NCI-H345 treated with DMSO at 0.1 percent for 48 hours (cell line): ENCODE measurements around the gene AOPEP.
"Not testable (repeated sequence)": the region's sequence is repeated elsewhere in the genome, so short reads cannot be mapped to it uniquely, and the experiment has no call there.

Experiments
- DNase-seq: peaks from one replicate; lab custom pipeline; 2025; ENCODE audit not compliant: unreplicated experiment; lab: John Stamatoyannopoulos, UW

Gene AOPEP

DNA sequence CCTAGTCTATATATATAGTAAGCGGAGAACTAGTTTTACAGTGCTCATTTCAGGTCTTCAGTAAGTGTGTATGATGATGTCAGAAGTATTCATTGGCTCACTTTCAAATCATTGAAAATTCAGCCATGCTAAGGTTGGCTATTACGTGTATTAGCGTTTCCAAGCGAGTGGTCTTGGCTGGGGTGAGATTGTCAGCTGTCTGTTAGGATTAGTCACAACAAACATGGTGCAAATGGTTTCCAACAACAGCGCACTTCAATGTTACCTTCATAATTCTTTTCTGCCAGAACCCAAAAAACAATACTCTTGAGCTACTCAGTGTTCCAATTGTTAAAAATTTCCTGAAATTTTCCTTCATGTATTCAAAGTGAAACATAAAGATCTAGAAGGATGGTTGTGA, 283.0 kb downstream of the AOPEP start:
- no peak for DNase-seq

DNA sequence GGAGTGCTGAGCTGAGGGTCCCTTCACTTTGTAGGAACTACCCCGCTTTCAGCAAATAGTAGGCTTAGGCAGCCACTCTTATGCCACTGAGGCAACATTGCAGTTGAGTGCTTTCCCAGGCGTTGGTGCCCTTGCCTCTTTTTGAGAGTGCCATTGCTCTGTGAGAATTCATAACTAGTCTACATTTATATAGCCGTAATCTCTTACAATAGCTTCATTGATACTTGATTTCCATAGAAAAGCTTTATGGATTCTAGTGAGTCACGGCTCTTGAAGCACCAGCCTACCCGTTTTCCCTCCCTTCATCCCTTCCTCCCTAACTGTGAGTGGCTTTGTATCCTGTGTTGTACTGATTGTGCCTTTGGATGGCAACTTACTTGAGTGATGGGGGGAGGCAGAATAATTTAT, 283.9 kb downstream of the AOPEP start:
- no peak for DNase-seq

DNA sequence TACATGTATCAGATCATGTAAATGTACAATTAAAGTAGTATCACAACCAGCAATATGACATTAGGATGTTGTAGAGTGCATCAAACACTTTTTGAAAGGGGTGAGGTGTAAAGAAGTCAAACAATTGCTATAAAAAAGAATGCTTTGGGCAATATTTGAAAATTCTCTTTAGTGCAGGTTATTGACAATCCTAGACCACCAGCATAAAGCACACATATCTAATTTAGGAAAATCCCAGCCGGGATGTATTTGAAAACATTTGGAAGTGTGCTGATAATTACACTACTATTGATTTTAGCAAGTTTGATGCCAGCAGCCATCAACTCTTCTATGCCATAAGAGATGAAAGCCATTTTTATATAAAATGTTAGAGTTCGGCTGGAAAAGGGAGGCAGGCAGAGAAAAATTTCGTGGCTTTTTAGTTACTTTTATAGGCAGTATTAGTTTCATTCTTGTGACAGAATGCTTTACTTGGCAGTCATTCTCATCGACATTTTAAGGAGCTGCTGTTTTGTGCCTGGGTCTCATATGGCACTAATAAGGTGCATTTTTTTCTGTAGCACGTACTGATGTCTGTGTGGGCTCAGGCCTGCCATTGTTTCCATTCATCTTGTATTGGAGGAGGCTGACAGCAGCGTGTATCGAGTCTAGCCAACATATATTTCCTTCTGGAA, 285.7 kb downstream of the AOPEP start:
- no peak for DNase-seq

DNA sequence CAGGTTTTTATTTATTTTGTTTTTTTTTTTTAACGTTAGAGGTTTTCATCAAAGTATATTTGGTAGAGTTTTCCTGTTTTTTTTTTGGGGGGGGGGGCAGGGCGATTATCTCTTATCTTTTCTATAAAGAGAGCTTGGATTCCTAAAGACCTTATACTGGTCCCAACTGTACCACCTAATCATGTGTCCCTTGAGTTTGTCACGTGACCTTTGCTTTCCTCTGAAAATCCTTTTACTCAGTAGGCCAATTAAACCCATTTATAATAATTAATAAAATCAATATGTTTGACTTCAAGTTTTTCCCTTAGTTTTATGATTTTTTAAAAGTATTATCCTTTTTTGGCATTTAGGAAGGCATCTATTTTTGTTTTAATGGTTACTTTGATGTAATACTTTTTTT, 286.4 kb downstream of the AOPEP start:
- no peak for DNase-seq

DNA sequence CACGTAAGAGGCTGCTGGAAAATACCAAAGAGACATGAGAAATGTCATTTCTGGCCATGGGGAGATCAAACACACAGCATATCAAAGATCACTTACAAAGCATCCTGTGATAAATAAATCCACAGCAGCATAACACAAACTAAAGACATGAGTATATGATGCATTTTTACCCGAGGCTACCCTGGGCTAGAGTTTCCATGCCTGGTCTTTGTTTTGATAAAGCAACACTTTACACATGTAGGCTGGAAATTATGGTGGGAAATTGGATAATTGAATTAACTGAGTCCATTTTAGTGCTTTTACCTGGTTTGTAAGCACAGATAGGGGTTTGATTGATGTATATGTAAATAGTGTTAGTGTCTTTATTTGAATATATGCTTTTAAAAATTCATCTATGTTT, 288.4 kb downstream of the AOPEP start:
- no peak for DNase-seq

DNA sequence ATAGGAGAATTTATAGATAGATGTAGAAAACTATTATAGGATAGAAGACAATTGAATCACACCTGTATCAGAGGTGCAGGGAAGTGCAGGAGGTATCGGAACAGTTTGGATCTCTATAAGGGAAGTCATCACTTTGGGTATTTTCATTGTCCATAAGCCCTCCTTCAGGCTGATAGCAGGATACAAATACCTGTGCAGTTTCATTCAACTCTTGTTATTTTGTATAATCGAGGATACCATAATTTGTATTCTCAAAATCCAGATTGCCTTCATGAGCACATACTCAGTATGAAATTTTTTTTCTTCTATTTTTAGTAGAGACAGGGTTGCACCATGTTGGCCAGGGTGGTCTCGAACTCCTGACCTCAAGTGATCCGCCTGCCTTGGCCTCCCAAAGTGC, 289.1 kb downstream of the AOPEP start:
- no peak for DNase-seq

DNA sequence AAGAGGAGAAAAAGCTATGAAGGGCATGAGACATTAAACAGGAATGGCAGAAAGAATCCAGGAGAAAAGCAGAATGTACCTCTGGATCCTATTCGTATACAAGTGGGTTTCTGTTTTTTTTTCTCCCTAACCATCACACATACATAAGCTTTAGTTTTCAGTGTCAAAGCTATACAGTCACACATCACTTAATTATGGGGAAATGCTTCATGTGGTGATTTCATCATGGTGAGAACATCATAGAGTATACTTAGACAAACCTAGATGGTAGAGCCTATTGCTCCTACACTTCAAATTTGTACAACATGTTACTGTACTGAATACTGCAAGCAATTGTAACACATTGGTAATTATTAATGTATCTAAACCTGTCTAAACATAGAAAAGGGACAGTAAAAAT, 290.6 kb downstream of the AOPEP start:
- DNase-seq, result no peak

DNA sequence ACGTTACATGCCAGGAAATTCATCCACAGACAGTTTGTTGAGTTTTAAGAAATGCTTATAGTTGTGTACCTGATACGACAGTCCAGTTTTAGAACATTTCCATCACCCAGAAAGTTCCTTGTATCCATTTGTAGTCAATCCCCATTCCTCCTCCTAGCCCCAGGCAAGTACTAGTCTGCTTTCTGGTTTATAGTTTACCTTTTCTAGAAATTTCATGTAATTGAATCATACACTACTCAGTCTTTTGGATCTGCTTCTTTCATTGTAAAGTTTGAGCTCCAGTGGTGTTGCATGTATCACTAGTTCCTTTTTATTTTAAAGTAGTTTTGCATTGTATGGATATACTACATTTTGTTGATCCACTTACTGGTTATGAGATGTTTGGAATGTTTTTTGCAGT, 291.2 kb downstream of the AOPEP start:
- no peak for DNase-seq

DNA sequence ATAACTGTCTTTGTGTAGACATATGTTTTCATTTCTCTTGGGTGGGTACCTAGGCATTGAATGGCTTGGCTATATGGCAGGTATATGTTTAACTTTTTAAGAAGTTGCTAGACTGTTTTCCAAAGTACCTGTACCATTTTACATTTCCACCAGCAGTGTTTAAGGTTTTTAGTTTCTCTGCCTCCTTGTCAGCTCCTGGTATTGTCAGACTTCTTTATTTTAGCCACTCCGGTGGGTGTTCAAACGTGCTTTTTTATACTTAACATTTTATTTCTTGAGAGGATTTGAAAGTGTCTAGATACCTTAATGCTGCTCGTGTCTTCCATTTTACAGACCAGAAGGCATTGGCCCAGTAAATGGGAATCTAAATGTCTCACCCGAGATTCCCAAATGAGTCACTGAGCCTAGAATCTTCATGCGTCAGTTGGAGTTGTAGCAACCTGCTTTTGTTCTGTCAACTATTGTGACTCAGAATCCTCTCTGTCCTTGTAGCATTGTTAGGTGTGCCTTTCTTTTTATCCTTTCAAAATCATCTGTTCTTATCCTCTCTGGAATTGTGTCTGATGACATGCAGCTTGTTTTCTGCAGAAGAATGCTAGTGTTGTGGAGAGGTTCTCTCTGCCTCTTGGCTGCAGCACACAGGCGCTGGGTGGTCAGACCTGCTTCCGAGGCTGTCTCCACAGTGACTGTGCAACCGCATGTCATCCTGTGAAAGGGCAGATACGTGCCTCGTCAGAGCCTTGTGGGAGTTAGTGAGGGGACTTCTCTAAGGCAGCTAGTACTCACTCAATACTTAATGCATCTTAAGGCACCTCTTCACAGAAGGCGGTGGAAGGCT, 291.8 kb downstream of the AOPEP start:
- no peak for DNase-seq

DNA sequence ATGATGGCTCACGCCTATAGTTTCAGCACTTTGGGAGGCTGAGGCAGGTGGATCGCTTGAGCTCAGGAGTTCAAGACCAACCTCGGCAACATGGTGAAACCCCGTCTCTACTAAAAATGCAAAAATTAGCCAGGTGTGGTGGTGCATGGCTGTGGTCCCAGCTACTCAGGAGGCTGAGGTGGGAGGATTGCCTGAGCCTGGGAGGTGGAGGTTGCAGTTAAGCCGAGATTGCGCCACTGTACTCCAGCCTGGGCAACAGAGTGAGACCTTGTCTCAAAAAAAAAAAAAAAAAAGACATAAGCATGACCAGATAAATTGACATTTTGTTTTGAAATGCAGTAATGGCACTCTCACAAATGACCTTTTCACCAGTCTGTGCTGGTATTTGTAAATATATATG, 294.1 kb downstream of the AOPEP start:
- not testable (repeated sequence) for DNase-seq

DNA sequence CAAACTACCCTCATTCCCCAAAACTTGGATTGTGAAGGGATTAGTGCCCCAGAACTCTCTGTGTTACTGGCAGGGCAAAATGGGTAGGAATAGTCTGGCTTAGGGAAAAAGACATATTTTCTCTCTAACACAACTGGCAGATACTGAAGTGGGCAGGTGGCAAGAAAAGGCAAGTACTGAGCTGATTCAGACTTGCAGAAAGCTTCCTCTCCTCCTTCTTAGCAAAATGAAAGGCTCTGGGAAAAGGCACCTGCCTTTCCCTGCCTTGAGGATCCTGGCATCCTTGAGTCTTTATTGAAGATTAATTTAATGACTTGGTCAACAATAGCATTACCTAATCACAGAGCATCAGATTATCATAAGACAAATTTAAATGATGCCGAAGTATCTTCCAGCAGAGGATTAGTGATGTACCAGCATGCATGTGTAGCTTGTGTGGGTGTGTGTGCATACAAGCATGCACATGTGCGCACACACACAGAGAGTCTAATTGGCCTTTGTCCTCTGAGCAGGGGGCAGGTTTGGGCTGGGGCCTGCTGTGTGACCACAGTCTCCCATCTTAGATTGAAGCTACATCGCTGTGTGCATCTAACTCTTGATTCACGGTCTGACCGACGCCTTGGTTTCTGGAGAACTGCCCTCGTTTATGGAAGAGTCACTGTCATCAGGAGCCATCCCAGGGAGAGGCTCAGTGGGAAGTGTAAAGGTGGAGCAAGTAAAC, 294.8 kb downstream of the AOPEP start:
- no peak for DNase-seq

DNA sequence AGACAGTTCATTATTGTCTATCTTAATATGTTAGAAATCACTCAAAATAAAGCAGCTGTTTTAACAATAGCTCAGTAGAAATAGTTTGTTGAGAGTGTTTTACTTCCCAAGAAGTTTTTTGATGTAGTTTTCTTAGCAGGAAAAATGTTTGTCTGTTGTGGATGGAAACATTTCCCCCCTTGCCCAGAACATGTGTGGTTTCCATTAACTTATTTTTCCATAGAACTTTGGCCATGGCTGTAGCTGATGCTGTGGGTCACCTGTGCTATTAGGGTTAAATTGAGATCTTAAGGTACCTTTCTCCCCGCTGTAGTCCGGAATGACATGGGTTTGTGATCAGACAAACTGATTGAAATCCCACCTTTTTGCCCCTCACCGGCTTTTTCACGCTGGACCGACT, 296.2 kb downstream of the AOPEP start:
- DNase-seq, result no peak

DNA sequence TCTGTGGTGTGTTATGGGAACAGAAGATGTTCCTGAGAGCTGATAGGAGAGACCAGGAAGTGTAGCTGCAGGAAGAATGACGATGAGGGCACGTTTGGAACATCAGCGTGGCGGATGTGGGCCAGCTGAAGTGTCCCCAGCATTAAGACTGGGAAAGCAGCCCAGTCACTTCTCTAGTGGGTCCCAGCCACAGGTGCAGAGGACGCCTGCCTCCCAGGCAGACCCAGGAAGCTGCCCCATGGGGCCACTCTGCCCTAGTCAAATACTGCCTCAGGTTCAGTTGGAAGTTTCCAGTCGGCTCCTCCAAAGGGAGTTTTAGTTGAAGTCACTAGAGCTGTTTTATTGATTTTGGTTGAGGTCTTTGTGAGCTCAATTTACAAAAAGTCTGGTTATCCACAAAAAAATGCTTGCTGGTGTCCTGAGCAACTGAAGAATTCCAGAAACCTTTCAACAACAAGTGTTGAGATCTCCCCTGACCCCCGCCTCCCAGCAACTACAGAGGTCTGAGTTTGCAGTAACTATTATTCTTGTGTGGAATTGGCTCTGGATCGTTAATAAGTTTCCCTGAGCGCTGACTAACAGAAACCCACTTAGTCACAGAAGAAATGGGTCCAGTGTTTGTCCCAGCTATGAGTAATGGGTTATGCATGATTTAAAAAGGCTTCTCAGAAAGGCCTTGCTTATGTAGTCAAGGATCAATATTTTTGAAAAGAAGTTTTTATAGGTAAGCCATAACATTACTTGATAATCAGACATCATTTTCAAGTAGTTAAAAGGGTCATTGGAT, 296.9 kb downstream of the AOPEP start:
- DNase-seq, result peak; percentile 31

DNA sequence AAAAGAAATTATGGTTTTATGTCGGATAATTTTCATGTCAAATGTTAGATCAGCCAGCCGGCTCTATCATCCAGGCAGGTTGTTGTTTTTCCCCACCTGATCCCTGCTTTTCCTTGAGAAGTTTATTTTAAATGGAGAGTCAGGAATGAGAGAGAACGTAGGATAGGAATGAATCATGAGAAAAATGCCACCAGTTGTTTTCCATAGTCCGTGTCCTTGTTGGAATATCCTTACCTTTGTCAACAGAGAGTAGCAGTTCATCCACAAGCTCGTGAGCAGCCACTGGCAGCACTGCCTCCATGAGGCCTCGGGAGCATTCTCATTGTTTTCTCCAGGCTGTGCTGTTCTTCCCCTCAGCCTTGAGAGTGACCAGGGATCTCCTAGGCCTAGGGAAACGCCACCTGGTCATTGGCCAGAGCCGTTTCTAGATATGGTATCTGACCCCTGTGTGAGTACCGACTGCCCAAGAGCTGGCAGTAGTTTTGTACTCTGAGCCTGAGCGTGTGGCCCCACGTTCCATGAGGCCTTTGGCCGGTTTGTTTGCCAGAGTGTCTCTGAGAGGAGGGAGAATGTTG, 297.7 kb downstream of the AOPEP start:
- no peak for DNase-seq

DNA sequence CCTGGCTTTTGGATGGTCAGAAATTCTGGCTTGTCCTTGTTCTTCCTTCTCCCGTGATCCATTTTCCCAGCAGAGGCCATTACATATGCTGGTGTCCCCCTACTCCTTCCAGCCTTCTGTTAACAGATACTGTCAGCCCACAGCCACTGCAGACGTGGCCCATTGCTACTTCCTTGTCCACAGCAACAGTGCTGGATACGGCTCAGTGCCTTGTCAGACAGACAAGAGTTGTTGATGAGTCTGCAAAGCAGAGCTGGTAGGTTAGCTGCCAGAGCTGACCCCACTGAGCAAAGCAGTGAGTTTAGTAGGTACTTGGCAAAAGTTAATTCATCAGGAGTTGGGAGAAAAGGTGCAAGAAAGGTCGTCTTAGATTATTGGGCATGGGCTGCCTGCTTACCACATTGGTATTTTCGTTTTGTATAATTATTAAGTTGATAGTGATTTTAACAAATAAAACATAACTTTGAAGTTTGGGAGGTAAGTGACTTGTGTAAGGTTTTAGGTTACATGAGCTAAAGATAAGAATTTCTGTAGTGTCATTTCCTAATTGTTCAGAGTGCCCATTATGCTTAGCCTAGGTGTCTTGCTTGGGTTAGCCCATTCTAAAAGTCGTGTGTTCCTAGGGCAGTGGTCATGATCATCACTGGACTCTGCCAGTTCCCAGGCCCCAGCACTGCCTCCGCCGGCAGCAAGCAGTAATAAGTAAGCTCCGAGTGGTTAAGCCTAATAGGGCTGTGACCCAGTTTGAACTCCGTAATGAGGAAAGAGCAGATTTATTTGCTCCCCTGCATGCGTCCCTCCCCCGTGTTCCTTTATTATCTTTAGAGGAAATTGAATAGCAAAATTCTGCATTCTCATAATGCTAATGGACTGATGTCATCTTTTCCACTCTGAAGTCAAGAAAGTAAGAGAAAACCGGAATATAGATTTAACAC, 299.0 kb downstream of the AOPEP start:
- DNase-seq, result no peak

DNA sequence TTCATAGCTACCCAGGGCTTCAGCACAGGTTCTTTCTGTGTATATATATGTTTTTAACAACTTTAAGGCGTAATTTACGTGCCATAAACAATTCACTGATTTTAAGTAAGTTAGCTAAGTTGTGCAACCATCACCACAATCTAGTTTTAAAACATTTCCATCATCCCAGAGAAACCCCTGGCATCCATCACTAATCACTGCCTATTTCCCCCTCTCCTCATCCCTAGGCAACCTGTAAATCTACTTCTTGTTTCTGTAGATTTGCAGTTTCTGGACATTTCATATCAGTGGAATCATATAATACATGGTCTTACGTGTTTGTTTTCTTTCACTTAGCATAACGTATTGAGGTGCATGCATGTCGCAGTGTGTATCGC, 299.6 kb downstream of the AOPEP start:
- DNase-seq, result no peak

DNA sequence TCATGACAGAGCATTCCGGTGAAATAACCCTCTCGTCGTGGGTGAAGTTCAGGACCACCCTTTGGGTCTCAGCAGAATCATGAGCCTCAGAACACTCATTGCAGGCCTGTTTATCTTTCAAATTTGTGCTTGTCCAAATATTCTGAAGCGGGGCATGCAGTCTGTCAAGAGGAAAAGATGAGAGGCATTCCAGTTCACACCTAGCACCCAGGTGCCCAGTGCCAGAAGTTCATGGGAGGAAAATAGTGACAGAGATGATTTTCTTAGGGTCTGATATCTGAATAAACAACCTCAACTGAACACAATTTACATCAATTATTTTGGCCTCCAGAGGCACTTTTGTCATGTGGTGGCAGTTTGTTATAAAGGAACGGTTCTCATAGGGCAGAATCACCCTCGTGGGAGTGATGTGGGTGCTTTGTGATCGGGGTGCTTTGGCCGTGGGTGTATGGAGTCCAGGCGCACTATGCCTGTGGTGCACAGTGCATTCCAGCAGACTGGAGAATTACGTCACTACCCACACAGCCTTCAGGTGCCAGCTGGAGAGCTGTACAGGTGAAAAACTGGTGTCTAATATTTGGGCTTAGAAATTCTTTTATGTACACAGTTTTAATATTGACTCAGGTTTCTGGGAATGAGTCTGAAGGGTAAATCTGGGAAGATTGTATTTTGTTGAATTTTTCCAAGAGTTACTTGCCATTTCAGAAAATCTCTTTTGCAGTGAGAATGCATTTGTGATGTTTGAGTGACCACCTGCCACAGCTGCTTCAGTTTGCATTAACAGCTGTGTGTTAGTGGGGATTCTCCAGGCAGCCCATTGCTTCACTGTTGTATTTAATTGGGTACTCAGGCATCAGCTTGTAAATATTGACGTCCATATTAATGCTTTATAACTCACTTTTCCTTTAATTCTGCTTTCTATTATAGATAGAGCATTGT, 301.7 kb downstream of the AOPEP start:
- DNase-seq, result no peak

DNA sequence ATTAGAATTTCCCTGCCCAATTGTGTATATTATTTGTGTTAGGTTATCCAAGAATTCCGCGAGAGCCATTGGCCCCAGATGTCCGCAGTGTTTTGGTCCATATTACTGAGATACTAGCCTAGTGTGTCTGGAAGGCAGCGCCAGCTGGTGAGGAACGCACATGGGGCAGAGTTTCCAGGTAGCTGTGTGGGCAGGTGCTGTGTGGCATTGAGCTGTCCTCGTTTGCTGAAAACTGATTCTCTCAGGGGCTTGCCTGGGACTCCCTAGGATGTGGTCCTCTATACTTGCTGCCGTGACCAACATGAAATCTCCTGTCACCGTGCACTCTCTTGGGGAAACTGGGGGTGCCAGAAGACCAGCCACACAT, 302.3 kb downstream of the AOPEP start:
- peak; percentile 37 for DNase-seq

DNA sequence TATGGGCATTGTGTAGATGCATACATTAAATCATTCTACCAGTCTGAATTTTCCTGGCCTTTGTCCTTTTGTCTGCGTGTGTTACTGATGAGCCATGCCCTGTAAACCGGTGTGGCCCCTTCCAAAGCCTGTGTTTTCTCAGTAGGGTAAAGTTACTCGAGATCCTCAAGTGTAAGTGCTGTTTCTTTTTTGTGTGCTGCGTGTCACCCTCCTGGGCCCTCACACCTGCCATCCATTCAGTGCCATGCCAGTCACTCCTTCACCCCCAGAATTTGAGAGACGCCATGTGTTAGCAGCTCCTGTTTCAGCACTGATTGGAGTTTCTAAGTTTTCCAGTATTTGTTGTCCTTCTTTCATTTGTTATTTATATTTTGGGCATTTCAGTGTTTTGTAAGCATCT, 302.8 kb downstream of the AOPEP start:
- DNase-seq, result peak; percentile 57
